ENCODE data around the gene NOS1AP.

GRCh38 chr1:162035241-162035640 is 34.2 kb upstream of the NOS1AP start:
- no peak for TF ChIP-seq POLR2A (IDR thresholded peaks at IDR 0.05)
- TF ChIP-seq CTCF (IDR thresholded peaks at IDR 0.05): no peak
